NCI-H2081 (cell line): ENCODE results near the gene ZNF135.

Source experiments
- DNase-seq, 2 experiments: peaks; one replicate each; lab custom pipeline; 2025; lab: John Stamatoyannopoulos, UW

ZNF135 gene

GRCh38 chr19:58059003-58059670 is at the start of gene ZNF135:
Gene ZNF135, plus strand, starts transcription at chr19:58059282. Its CDS starts 721 bp downstream, at chr19:58060003.
- peak; percentile 12 to 24 for DNase-seq

- DNase-seq, result no peak
Observed at GRCh38 chr19:58009301-58009665, 49.8 kb upstream of the ZNF135 start.

DNA sequence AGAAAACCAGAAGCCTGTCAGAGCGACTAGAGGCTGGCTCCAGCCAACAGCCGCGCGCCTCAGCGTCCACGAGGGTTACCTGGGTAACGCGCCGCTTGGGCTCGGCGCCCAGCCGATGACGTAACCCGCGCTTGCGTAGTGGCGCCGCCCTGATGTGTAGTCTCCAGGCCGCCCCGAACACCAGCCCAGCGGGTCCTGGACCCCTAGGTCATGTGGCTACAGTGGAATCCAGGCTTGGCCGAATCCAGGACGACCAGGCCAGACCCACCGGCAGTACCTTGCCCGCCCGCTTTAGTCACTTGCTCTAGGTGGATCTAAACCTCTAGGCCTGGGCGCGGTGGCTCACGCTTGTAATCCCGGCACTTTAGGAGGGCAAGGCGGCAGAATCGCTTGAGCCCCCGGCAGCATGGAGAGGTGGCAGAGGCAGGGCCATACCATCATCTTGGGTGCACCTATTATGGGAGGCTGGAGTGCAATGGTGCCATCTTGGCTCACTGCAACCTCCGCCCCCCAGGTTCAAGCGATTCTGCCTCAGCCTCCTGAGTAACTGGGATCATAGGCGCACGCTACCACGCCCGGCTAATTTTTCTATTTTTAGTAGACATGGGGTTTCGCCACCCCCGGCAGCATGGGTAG is 49.3 kb upstream of the ZNF135 start:
- DNase-seq, result no peak

DNA sequence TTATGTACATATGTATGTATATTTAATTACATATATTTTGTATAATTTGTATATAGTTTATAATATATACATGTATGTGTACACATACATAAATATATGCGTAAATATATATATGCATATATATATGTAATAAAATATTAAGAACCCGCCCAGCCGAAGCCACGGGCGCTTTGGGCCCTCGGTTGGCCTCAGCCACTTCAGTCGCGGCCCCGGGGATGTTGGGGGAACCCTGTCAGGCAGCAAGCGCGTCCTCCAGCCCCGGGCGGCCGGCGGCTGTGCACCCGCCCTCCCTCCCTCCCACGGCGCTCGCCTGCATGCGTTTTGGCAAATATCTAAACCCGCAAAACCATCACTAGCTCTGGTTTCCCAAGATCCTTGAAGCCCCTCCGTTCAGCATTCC is 48.6 kb upstream of the ZNF135 start:
- no peak for DNase-seq

DNA sequence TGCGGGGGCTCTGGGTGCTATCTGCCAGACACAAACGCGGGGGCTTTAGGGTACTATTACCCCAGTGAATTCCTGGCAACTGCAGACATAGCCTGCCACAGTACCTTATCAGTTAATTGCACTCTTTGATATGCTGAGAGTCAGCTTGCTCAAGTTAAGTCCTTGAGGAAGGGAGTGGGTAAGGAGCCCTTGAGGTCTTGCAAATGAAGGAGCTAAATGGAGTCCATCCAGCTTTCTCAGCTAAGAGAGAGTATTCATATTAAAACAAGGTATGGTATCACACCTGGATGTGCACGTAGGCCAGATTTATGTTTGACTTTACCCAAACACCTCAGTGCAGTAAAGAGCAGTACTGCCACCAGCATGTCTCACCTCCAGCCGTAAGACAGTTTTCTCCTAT is 44.9 kb upstream of the ZNF135 start:
- DNase-seq, result no peak

DNA sequence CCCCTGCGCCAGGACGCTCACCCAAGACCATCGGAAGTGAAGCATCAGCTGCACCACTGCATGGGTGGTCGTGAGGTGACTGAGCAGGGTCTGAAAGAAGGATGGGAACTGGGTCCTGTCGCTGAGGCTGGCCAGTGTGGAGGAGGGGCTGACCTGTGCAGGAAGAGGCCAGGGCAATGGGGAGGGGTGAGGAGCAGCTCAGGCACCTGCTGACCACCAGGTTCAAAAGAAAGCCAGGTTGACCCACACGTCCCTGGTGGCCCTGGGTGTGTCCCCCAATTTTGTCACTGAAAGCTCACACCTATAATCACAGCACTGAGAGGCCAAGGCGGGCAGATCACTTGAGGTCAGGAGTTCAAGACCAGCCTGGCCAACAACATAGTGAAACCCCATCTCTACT is 39.0 kb upstream of the ZNF135 start:
- no peak for DNase-seq

DNA sequence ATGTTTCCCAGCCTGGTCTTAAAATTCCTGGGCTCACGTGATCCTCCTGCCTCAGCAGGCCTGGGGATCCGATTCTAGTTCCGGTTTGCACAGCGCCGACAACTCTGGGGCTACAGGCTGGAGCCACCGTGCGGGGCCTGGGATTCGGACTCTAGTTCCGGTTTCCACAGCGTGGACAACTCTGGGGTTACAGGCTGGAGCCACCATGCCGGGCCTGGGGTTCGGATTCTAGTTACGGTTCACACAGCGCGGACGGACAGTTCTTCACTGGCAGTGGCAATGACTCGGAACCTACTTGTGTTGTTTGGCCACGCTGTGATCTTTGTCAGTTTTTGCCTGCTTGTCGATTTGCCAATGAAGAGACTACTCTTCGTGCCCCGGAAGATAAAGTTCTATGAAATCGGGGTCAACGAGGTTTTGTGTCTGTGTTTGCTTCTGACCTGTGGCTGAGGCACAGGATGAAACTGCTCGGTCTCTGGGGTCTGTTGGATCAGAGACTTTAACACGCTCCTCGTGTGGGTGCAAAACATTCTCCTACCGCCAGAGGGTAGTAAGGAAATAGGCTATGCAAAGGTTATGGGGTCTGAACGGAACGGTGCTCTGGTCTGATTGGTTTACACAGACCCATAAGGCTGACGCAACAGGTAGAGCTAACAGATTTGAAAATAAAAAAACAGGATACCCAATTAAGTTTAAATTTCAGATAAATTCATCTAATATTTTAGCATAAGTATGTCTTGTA is 37.4 kb upstream of the ZNF135 start:
- DNase-seq, result peak; percentile 4 to 7

DNA sequence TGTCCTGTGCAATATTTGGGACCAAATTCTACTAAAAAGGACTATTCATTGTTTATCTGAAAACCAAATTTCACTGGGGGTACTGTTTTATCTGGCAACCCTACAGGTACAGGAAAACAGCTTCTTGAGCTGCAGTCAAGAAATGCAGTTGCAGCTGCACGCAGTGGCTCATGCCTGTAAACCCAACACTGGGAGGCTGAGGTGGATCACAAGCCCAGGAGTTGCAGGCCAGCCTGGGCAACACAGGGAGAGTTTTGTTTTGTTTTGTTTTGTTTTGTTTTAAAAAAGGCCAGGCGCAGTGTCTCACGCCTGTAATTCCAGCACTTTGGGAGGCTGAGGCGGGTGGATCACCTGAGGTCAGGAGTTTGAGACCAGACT is 36.8 kb upstream of the ZNF135 start:
- DNase-seq, result no peak

- DNase-seq, result no peak
Observed at GRCh38 chr19:58024661-58025060, 34.4 kb upstream of the ZNF135 start.

DNA sequence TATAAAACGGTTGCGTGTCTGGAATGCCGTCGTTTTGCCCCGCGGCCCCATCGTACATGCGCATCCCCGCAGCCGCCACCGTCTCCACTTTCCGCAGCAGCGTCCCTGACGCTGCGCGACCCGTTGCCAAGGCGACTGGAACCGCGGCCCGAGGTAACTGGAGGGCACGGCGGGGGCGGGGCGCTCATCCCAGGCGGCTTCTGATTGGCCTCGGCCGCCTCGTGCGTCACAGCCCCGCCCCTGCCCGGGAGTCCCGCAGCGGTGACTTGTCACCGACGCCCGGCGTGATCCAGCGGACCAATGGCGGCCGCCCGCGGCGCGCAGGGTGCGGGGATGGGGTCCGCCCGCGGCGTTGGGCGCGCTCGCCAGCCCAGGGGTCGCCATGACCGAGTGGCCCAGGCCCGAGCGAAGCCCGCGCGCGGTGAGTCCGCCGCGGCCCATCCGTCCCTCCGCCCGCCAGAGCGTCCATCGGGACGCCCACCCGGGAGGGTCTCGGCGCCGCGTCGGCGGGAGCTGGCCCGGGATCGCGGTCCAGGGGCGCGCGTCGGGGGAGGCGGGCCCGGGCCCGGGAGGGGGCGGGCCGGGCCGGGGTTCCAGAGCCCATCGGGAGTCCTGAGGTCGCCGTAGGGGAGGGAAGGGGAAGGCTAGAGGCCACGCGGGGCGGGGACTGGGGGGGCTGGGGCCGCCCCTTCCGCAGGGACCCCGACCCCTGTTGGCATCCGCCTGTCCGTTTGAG is 25.2 kb upstream of the ZNF135 start, which contains the start of gene ZSCAN1:
Gene ZSCAN1 (plus strand): TSS at position 285 of the 736 bp plus-strand sequence. CDS start 3,812 bp downstream, outside the sequence.
- no peak for DNase-seq

- no peak for DNase-seq
Observed at GRCh38 chr19:58034477-58034793, 24.6 kb upstream of the ZNF135 start.

- no peak for DNase-seq
Observed at GRCh38 chr19:58035863-58036262, 23.2 kb upstream of the ZNF135 start.

- DNase-seq, result no peak
Observed at GRCh38 chr19:58037927-58038687, 21.0 kb upstream of the ZNF135 start.

DNA sequence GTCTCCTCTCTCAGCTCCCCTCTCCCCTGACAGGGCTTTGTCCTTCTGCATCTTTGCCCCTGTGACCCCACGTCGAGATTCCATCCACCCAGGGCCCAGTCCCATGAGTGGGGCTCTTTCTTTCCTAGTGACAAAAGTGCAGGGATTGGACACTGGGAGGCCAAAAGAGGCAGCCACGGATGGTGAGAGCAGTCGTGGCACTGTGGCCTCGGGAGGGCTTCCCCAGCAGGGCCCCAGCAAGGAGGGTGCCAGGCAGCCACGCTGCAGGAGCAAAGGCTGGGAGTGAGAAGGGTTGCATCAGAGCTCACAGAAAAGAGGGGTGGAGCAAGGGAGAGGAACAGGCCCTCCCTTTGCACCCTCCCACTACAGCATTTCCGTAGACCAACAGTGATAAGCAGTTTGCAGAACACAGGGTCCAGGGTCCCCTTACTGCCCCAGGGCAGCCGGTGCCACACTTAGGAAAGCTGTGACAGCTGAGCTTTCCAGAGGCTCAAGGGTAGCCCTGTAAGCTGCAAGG is 20.3 kb upstream of the ZNF135 start:
- DNase-seq, result no peak

DNA sequence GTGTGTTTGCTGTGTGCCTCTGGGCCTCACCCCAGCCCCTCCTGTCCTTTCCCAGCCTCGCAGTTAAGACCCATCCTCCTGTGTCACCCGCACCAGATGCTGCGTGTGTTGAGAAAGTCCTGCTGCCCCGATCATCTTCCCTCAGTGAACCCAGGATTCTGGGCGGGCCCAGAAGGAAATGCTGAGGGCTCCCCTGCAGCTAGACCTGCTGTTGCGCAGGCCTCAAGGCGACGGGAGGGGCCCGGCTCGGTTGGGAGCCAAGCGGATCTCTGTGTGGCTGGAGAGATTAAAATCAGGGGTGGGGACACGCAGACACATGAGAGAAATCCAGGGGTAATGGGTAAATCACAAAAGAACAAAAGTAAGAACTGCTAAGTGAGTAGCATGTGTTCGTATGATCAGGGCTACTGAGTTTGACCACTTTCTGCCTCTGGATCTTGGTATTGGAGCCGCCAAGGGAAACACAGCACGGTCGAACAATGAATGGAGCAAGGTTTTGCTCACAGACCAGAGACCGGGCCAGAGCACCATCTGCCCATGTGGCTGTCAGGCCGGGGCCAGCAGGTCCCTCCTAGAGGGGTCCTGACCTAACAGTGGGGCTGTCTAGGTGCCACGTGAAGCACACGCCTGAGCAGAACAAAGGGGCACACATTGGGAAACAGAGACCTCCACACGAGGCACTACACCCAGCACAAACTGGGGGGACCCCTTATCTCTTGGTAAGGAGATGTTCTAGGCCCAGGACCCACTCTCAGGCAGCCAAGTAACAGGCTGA is 18.1 kb upstream of the ZNF135 start:
- no peak for DNase-seq

DNA sequence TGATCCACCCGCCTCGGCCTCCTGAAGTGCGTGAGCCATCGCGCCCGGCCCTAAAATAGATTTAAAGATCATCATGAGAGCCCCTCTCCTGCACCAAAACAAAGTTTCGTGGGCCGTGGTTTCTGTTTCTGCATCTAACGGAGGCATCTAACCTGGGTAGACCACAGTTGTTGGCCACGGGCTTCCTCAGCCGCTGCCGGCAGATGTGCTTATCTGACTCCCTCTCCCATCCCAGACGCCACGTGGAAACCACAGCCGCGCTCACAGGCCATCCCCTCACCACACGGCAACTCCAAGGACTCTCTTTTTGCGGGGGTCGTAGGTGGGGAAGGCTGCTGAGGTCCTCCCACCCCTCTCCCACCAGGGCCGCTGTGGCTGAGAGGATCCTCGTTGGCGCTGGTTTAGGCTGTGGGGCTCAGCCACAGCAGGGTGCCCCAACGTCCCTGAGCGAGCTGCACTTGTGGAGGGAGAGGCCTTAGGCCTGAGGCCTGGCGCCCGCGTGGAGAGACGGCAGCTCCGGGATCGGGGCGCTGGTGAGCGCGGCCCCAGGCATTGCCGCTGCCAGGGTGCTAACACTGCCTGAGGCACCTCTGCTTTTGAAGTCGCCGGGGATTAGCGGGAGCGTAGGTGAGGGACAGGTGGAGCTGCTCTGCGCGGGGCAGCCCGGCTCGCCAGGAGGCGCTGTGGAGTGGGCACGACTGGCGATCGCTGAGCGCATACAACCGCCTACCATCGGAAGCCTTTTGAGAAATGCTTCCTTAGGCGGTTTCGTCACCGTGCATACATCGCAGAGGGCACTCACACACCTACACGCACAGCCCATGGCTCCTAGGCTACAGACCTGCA is 16.4 kb upstream of the ZNF135 start:
- no peak for DNase-seq

GRCh38 chr19:58044391-58044790 is 14.7 kb upstream of the ZNF135 start:
- no peak for DNase-seq

DNA sequence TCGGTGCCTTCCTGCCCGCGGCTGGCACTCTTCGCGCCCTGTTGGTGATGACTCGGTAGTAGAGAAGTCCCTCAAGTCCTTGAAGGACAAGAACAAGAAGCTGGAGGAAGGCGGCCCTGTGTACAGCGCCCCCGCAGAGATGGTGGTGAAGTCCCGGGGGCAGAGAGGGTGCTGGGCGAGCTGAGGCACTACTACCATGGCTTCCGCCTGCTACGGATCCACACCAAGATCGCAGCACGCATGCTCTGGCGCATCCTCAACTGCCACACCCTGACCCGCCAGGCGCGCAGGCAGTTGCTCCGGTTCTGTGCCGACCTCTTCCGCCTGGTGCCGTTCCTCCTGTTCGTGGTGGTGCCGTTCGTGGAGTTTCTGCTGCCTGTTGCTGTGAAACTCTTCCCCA is 14.2 kb upstream of the ZNF135 start:
- DNase-seq, result no peak

- no peak for DNase-seq
Observed at GRCh38 chr19:58045411-58046050, 13.6 kb upstream of the ZNF135 start.
